Gastroesophageal sphincter (tissue), 3 donors: Measurements from ENCODE around the gene ERCC1.

ENCODE experiments used
- CTCF ChIP-seq, 4 experiments: fragments of 200-600 bp in 2 of 4; fragments of 450-650 bp in 2 of 4; sonication (generic) in 1 of 4; IDR thresholded peaks; one replicate each; pipeline ENCODE4 v1.5.1; 2017 to 2019; ENCODE audit warnings: antibody characterized with exemption in 4 of 4, mild to moderate bottlenecking in 2 of 4, moderate library complexity in 2 of 4
- EP300 ChIP-seq: sonication (generic); formaldehyde crosslinking; IDR thresholded peaks from one replicate; pipeline ENCODE4 v1.6.1; 2017; ENCODE audit warnings: antibody characterized with exemption, mild to moderate bottlenecking
- POLR2A ChIP-seq, 2 donors: fragments of 450-650 bp; IDR thresholded peaks; one replicate each; pipeline ENCODE4 v1.6.1; 2017; ENCODE audit warnings: antibody characterized with exemption in 2 of 2, mild to moderate bottlenecking in 2 of 2, moderate library complexity in 1 of 2
- POLR2AphosphoS5 ChIP-seq: sonication (generic); formaldehyde crosslinking; IDR thresholded peaks from one replicate; pipeline ENCODE4 v1.6.1; 2017; ENCODE audit warnings: antibody characterized with exemption

GRCh38 chr19:45418802-45419201 is 4.9 kb downstream of the ERCC1 start:
- TF ChIP-seq EP300 (no peak), CTCF (IDR thresholded peaks at IDR 0.05) (no peak), POLR2AphosphoS5 (no peak), POLR2A (IDR thresholded peaks at IDR 0.05) (no peak)
